Measurements from ENCODE around the gene CLCN5.

GRCh38 chrX:50067435-50068284 is 145.3 kb downstream of the CLCN5 start:
- TF ChIP-seq POLR2A (IDR thresholded peaks at IDR 0.05; ENCODE audit: low read depth, low read length) (no peak), POLR2AphosphoS5 (IDR thresholded peaks at IDR 0.05; ENCODE audit: low read depth, low read length) (no peak), TAF1 (IDR thresholded peaks at IDR 0.05; ENCODE audit: borderline replicate concordance, low read depth, low read length) (no peak)
